Endothelial cell of umbilical vein (primary cell): ENCODE data around the gene ANGPTL2.

Source experiments
- EZH2 ChIP-seq: IDR thresholded peaks from 2 replicates; pipeline ENCODE4 v1.6.1; 2012; ENCODE audit warnings: borderline replicate concordance, low read depth, mild to moderate bottlenecking, moderate library complexity, low read length, inconsistent platforms; ENCODE audit not compliant: severe bottlenecking
- MYC ChIP-seq: IDR thresholded peaks from one replicate; pipeline ENCODE4 v1.6.1; 2011; ENCODE audit warnings: mild to moderate bottlenecking, low read depth, low read length
- POLR2A ChIP-seq: IDR thresholded peaks from 2 replicates; pipeline ENCODE4 v1.6.1; 2012; ENCODE audit warnings: low read depth, mild to moderate bottlenecking, control low read depth, low read length
- POLR2AphosphoS5 ChIP-seq: IDR thresholded peaks from 2 replicates; pipeline ENCODE4 v1.6.1; 2012; ENCODE audit warnings: low read depth, mild to moderate bottlenecking, control low read depth, low read length, moderate library complexity; ENCODE audit not compliant: insufficient read depth
- TF ChIP-seq, protein P1 (sequence below), 2 donors: IDR thresholded peaks; 1 replicate in 1 of 2; 2 replicates in 1 of 2; pipeline ENCODE4 v1.5.1; 2011; ENCODE audit warnings: low read length in 2 of 2, mild to moderate bottlenecking in 2 of 2, moderate library complexity in 2 of 2, control low read depth in 1 of 2, inconsistent platforms in 1 of 2, low read depth in 1 of 2; ENCODE audit not compliant: insufficient read depth in 1 of 2; ENCODE audit errors: extremely low read depth in 1 of 2

- TF ChIP-seq EZH2: no peak
- TF ChIP-seq, protein P1, sequence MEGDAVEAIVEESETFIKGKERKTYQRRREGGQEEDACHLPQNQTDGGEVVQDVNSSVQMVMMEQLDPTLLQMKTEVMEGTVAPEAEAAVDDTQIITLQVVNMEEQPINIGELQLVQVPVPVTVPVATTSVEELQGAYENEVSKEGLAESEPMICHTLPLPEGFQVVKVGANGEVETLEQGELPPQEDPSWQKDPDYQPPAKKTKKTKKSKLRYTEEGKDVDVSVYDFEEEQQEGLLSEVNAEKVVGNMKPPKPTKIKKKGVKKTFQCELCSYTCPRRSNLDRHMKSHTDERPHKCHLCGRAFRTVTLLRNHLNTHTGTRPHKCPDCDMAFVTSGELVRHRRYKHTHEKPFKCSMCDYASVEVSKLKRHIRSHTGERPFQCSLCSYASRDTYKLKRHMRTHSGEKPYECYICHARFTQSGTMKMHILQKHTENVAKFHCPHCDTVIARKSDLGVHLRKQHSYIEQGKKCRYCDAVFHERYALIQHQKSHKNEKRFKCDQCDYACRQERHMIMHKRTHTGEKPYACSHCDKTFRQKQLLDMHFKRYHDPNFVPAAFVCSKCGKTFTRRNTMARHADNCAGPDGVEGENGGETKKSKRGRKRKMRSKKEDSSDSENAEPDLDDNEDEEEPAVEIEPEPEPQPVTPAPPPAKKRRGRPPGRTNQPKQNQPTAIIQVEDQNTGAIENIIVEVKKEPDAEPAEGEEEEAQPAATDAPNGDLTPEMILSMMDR (IDR thresholded peaks at IDR 0.05; ENCODE audit: extremely low read depth in 1 of 2, insufficient read depth in 1 of 2, low read depth in 1 of 2, low read length in 2 of 2): no peak
- no peak for TF ChIP-seq POLR2A
- TF ChIP-seq POLR2AphosphoS5: no peak
- no peak for TF ChIP-seq MYC
Measured at GRCh38 chr9:127158786-127159324, 36.4 kb upstream of the ANGPTL2 start.
